Astrocyte (in vitro differentiated cells and primary cell): Measurements from ENCODE around the gene CLEC16A.

Experiments
- CTCF ChIP-seq: IDR thresholded peaks from 2 replicates; pipeline ENCODE4 v1.5.1; 2011; ENCODE audit warnings: low read depth, mild to moderate bottlenecking, inconsistent platforms, low read length, moderate library complexity; ENCODE audit not compliant: insufficient read depth
- EZH2 ChIP-seq: IDR thresholded peaks from 2 replicates; pipeline ENCODE4 v1.6.1; 2012; ENCODE audit warnings: mild to moderate bottlenecking, low read length, inconsistent platforms; ENCODE audit not compliant: insufficient read depth

- TF ChIP-seq CTCF (no peak), EZH2 (no peak)
These were observed 43.2 kb downstream of the CLEC16A start for GRCh38 chr16:10987361-10988163.
